Astrocyte (in vitro differentiated cells and primary cell): ENCODE results near the gene UCP2. TPM values are rescaled to one million over a fixed set of nuclear protein-coding genes. Genes with fewer than 3 reads are reported as not detected.

ENCODE experiments used
- DNase-seq: peaks from one replicate; pipeline ENCODE4 v3.0.0-alpha.2; 2010; ENCODE audit warnings: low read depth
- FAIRE-seq: peaks from 2 replicates; lab custom pipeline; 2011; peaks lifted over from hg19 to GRCh38; lab: Jason Lieb, UNC
- H2AFZ ChIP-seq: 2 replicates; pipeline ENCODE4 v1.6.0; 2012; ENCODE audit warnings: low read depth, low read length, inconsistent platforms
- H3K27ac ChIP-seq: 2 replicates; pipeline ENCODE4 v1.5.1; 2011; ENCODE audit warnings: low read depth, low read length, inconsistent platforms
- H3K27me3 ChIP-seq: 2 replicates; pipeline ENCODE4 v1.6.0; 2011; ENCODE audit warnings: low read length, inconsistent platforms; ENCODE audit not compliant: insufficient read depth
- H3K36me3 ChIP-seq: 2 replicates; pipeline ENCODE4 v1.5.1; 2011; ENCODE audit warnings: low read length, inconsistent platforms; ENCODE audit not compliant: insufficient read depth
- H3K4me1 ChIP-seq: 2 replicates; pipeline ENCODE4 v1.5.1; 2011; ENCODE audit warnings: low read length, inconsistent platforms; ENCODE audit not compliant: insufficient read depth
- H3K4me2 ChIP-seq: 2 replicates; pipeline ENCODE4 v1.6.0; 2012; ENCODE audit warnings: low read length, inconsistent platforms
- H3K4me3 ChIP-seq: 2 replicates; pipeline ENCODE4 v1.5.1; 2011; ENCODE audit warnings: low read depth, mild to moderate bottlenecking, low read length, inconsistent platforms; ENCODE audit not compliant: insufficient read depth
- H3K79me2 ChIP-seq: 2 replicates; pipeline ENCODE4 v1.6.0; 2012; ENCODE audit warnings: mild to moderate bottlenecking, low read length, inconsistent platforms; ENCODE audit not compliant: insufficient read depth
- H3K9ac ChIP-seq: 2 replicates; pipeline ENCODE4 v1.6.0; 2012; ENCODE audit warnings: mild to moderate bottlenecking, low read length, inconsistent platforms
- H3K9me3 ChIP-seq: 2 replicates; pipeline ENCODE4 v1.5.1; 2012; ENCODE audit warnings: low read depth, mild to moderate bottlenecking, low read length, inconsistent platforms; ENCODE audit not compliant: insufficient read depth
- H4K20me1 ChIP-seq: 2 replicates; pipeline ENCODE4 v1.6.0; 2012; ENCODE audit warnings: low read length, inconsistent platforms; ENCODE audit not compliant: insufficient read depth
- H3K27ac Mint-ChIP-seq: one replicate; pipeline ENCODE4 v1.8.0; 2021; ENCODE audit warnings: mild to moderate bottlenecking, mixed read lengths; ENCODE audit not compliant: unreplicated experiment
- H3K27me3 Mint-ChIP-seq: one replicate; pipeline ENCODE4 v1.8.0; 2021; ENCODE audit warnings: low read depth, mixed read lengths; ENCODE audit not compliant: unreplicated experiment
- H3K36me3 Mint-ChIP-seq: one replicate; pipeline ENCODE4 v1.8.0; 2021; ENCODE audit warnings: low read depth, mixed read lengths; ENCODE audit not compliant: unreplicated experiment
- H3K4me1 Mint-ChIP-seq: one replicate; pipeline ENCODE4 v1.8.0; 2021; ENCODE audit warnings: low read depth, mixed read lengths; ENCODE audit not compliant: unreplicated experiment
- H3K4me3 Mint-ChIP-seq: one replicate; pipeline ENCODE4 v1.8.0; 2021; ENCODE audit warnings: mild to moderate bottlenecking, moderate library complexity, mixed read lengths; ENCODE audit not compliant: unreplicated experiment
- H3K9me3 Mint-ChIP-seq: one replicate; pipeline ENCODE4 v1.8.0; 2021; ENCODE audit warnings: mild to moderate bottlenecking, mixed read lengths; ENCODE audit not compliant: unreplicated experiment
- CTCF ChIP-seq: IDR thresholded peaks from 2 replicates; pipeline ENCODE4 v1.5.1; 2011; ENCODE audit warnings: low read depth, mild to moderate bottlenecking, inconsistent platforms, low read length, moderate library complexity; ENCODE audit not compliant: insufficient read depth
- EZH2 ChIP-seq: IDR thresholded peaks from 2 replicates; pipeline ENCODE4 v1.6.1; 2012; ENCODE audit warnings: mild to moderate bottlenecking, low read length, inconsistent platforms; ENCODE audit not compliant: insufficient read depth
- total RNA-seq: library from RNA; stranded (reverse); gene quantifications from 2 replicates; pipeline ENCODE4 v1.2.1, GENCODE V29; 2021

UCP2 gene
- total RNA-seq, 1 donor from 2014 or later = 83.0 TPM

- peaks cover 13% of the 10 kb centered on the region for H3K4me1 Mint-ChIP-seq
- FAIRE-seq (no peak), DNase-seq (no peak)
- no peak overlapping the region for H3K4me2 ChIP-seq
- H2AFZ ChIP-seq = no peak overlapping the region
- H3K4me3 ChIP-seq = no peak overlapping the region
- no peaks in the 10 kb centered on the region for H4K20me1 ChIP-seq
- H3K27ac ChIP-seq = no peak overlapping the region
- no peaks in the 10 kb centered on the region for H3K79me2 ChIP-seq
- H3K9me3 ChIP-seq = no peaks in the 10 kb centered on the region
- H3K36me3 ChIP-seq = peaks cover 2% of the 10 kb centered on the region
- H3K27me3 ChIP-seq = no peaks in the 10 kb centered on the region
- H3K4me3 Mint-ChIP-seq = no peak overlapping the region
- no peak for TF ChIP-seq CTCF
- TF ChIP-seq EZH2 = no peak
- no peaks in the 10 kb centered on the region for H3K9me3 Mint-ChIP-seq
- no peak overlapping the region for H3K9ac ChIP-seq
- peaks cover 38% of the 10 kb centered on the region for H3K36me3 Mint-ChIP-seq
- no peaks in the 10 kb centered on the region for H3K4me1 ChIP-seq
- no peak overlapping the region for H3K27ac Mint-ChIP-seq
- H3K27me3 Mint-ChIP-seq = no peaks in the 10 kb centered on the region
Observed at GRCh38 chr11:73974604-73975478, 7.8 kb downstream of the UCP2 start.

- no peak for TF ChIP-seq CTCF
- TF ChIP-seq EZH2 = no peak
- Histone ChIP-seq H3K4me1 (no peaks in the 10 kb centered on the region), H3K27me3 (no peaks in the 10 kb centered on the region), H3K27ac (no peak overlapping the region), H3K4me3 (no peak overlapping the region), H3K9ac (no peak overlapping the region), H2AFZ (no peak overlapping the region), H3K36me3 (peaks cover 2% of the 10 kb centered on the region), H3K79me2 (no peaks in the 10 kb centered on the region), H3K9me3 (no peaks in the 10 kb centered on the region), H3K4me2 (no peak overlapping the region), H4K20me1 (no peaks in the 10 kb centered on the region)
- no peak overlapping the region for H3K4me3 Mint-ChIP-seq
- no peak overlapping the region for H3K27ac Mint-ChIP-seq
- no peak for DNase-seq
- H3K36me3 Mint-ChIP-seq = peaks cover 30% of the 10 kb centered on the region
- H3K9me3 Mint-ChIP-seq = no peaks in the 10 kb centered on the region
- no peak for FAIRE-seq
- H3K4me1 Mint-ChIP-seq = peaks cover 6% of the 10 kb centered on the region
- no peaks in the 10 kb centered on the region for H3K27me3 Mint-ChIP-seq
Observed at GRCh38 chr11:73972620-73973449, 9.8 kb downstream of the UCP2 start.
